Ovary (tissue), 9 donors: ENCODE results near the gene GPR180. TPM values are rescaled to one million over a fixed set of nuclear protein-coding genes. Genes with fewer than 3 reads are reported as not detected.

Experiments used
- DNase-seq, 5 donors: peaks; one replicate each; pipeline ENCODE4 v3.0.0-alpha.2; 2019 to 2020
- H3K27ac ChIP-seq, 2 donors: fragments of 200-600 bp; one replicate each; pipeline versions ENCODE4 v1.5.1 to v1.8.0; 2019 to 2022
- H3K27me3 ChIP-seq: fragments of 200-600 bp; one replicate; pipeline ENCODE4 v1.8.0; 2022
- H3K36me3 ChIP-seq: fragments of 200-600 bp; sonication (generic); one replicate; pipeline ENCODE4 v1.5.1; 2019
- H3K4me1 ChIP-seq: one replicate; pipeline ENCODE4 v1.8.1; 2013; ENCODE audit warnings: mild to moderate bottlenecking, moderate library complexity; ENCODE audit not compliant: insufficient read depth
- H3K4me3 ChIP-seq: fragments of 200-600 bp; sonication (generic); one replicate; pipeline ENCODE4 v1.5.1; 2017
- H3K9me3 ChIP-seq, 2 donors: fragments of 200-600 bp in 1 of 2; sonication (generic) in 1 of 2; one replicate each; pipeline versions ENCODE4 v1.5.1 to v1.8.1; 2013 to 2019; ENCODE audit warnings: mild to moderate bottlenecking in 1 of 2, moderate library complexity in 1 of 2
- CTCF ChIP-seq, 3 donors: fragments of 450-650 bp in 2 of 3; fragments of 200-600 bp in 1 of 3; IDR thresholded peaks; one replicate each; pipeline versions ENCODE4 v1.5.1 to v1.8.0; 2016 to 2022; ENCODE audit warnings: antibody characterized with exemption in 3 of 3, mild to moderate bottlenecking in 1 of 3
- EP300 ChIP-seq: sonication (generic); formaldehyde crosslinking; IDR thresholded peaks from one replicate; pipeline ENCODE4 v1.6.1; 2017; ENCODE audit warnings: antibody characterized with exemption
- POLR2A ChIP-seq: fragments of 450-650 bp; IDR thresholded peaks from one replicate; pipeline ENCODE4 v1.6.1; 2017; ENCODE audit warnings: antibody characterized with exemption, mild to moderate bottlenecking, moderate library complexity
- WGBS, 3 donors: extraction: QIAGEN DNeasy Blood & Tissue Kit in 1 of 3; methylation state at CpG; one replicate each; pipeline versions ENCODE4 v1.1.5 to v1.1.7; 2013 to 2017; 5-methylcytosine and 5-hydroxymethylcytosine counted together
- intact Hi-C, 4 donors: fragments of 100-400 bp; cut with DNase I; formaldehyde crosslinking; loops; one replicate each; pipeline versions ENCODE4 v1.11.0 to v1.15.1; 2022 to 2023
- polyA plus RNA-seq, 2 donors: library from polyadenylated mRNA; stranded (reverse); fragments of 200-250 nt in 1 of 2; fragments of 350-450 nt in 1 of 2; fragmentation: Illumina TruSeq in 1 of 2; extraction: RNeasy Lipid Tissue Mini Kit (QIAGEN cat#74804) in 1 of 2; gene quantifications; one replicate each; pipeline ENCODE4 v1.2.3, GENCODE V29; 2013 to 2014
- total RNA-seq, 7 donors: library from RNA; depleted of rRNA in 2 of 7; stranded (reverse); fragments of >200 nt in 2 of 7; fragmentation: NEBNext Ultra II Directional in 3 of 7; extraction: Animal tissue kit (Norgen Biotek cat#: 25700) in 3 of 7; gene quantifications; one replicate each; pipeline versions ENCODE4 v1.1.0 to v1.2.4, GENCODE V29; 2016 to 2023
- donor health status: DM: no; HTN: no; CAD: no; lungs with moderate emphysema.
- donor health status: DM: no; HTN: no; CAD: no.
- donor health status: Bipolar disorder and iron deficiency.
- donor health status: DM: yes; HTN: yes; CAD: no.
- donor health status: DM: no; HTN: no; CAD: no.
- donor health status: DM: yes; HTN: yes; CAD: no.

The GPR180 gene
- total and polyA plus RNA-seq, 9 donors: 1.6 to 6.7 (median 4.3) TPM

- intact Hi-C loops: loop anchor here (5.0 to 10.0 kb wide), 3 partner anchors 180 to 185 kb away; no protein-coding TSS in a partner anchor
- Histone ChIP-seq H3K36me3 (no peaks in the 10 kb centered on the region), H3K27ac (no peak overlapping the region), H3K4me3 (no peak overlapping the region), H3K27me3 (no peaks in the 10 kb centered on the region), H3K4me1 (no peaks in the 10 kb centered on the region), H3K9me3 (no peaks in the 10 kb centered on the region)
- 50 to 57% (median 56%) methylated on average over 4 of the region's 4 CpGs for WGBS, 3 donors
- TF ChIP-seq EP300 (no peak), POLR2A (no peak), CTCF (IDR thresholded peaks at IDR 0.05) (peak in 2 of 3 donors; percentile 32 to 67)
- no peak for DNase-seq
These were observed 15.8 kb downstream of the GPR180 start for GRCh38 chr13:94617389-94618000.

GRCh38 chr13:94620286-94620896, 18.7 kb downstream of the GPR180 start:
- no peak for DNase-seq
- Histone ChIP-seq H3K9me3 (no peaks in the 10 kb centered on the region), H3K27ac (no peak overlapping the region), H3K4me1 (no peaks in the 10 kb centered on the region), H3K36me3 (no peaks in the 10 kb centered on the region), H3K4me3 (no peak overlapping the region), H3K27me3 (no peaks in the 10 kb centered on the region)
- WGBS, 3 donors: 89 to 90% (median 90%) methylated on average over 2 of the region's 2 CpGs
- TF ChIP-seq EP300 (no peak), POLR2A (no peak), CTCF (IDR thresholded peaks at IDR 0.05) (no peak)
- intact Hi-C loops: no loop called here

- WGBS, 3 donors: 97 to 99% (median 98%) methylated on average over 2 of the region's 2 CpGs
- H3K9me3 ChIP-seq: no peaks in the 10 kb centered on the region
- H3K27me3 ChIP-seq: no peaks in the 10 kb centered on the region
- H3K27ac ChIP-seq: no peak overlapping the region
- TF ChIP-seq CTCF (IDR thresholded peaks at IDR 0.05): no peak
- TF ChIP-seq EP300: no peak
- no peak for TF ChIP-seq POLR2A
- H3K36me3 ChIP-seq: no peaks in the 10 kb centered on the region
- H3K4me1 ChIP-seq: no peaks in the 10 kb centered on the region
- intact Hi-C loops: no loop called here
- no peak overlapping the region for H3K4me3 ChIP-seq
- no peak for DNase-seq
These were observed 20.7 kb downstream of the GPR180 start for GRCh38 chr13:94622344-94622743.

GRCh38 chr13:94623316-94623715, 21.7 kb downstream of the GPR180 start:
- H3K4me1 ChIP-seq: no peaks in the 10 kb centered on the region
- no peak overlapping the region for H3K27ac ChIP-seq
- no peak for DNase-seq
- WGBS, 3 donors: 74 to 83% (median 79%) methylated on average over 4 of the region's 4 CpGs
- intact Hi-C loops: no loop called here
- H3K9me3 ChIP-seq: no peaks in the 10 kb centered on the region
- H3K4me3 ChIP-seq: no peak overlapping the region
- no peaks in the 10 kb centered on the region for H3K36me3 ChIP-seq
- TF ChIP-seq CTCF (IDR thresholded peaks at IDR 0.05) (no peak), EP300 (no peak), POLR2A (no peak)
- no peaks in the 10 kb centered on the region for H3K27me3 ChIP-seq
